Head of caudate nucleus (tissue), 42 donors: ENCODE results near the gene ERMAP.

ENCODE experiments used
- DNase-seq, 42 donors: peaks; one replicate each; pipeline versions ENCODE4 v3.0.0 to v3.0.0-alpha.2; 2020 to 2021; ENCODE audit warnings: mixed read lengths in 7 of 42
- intact Hi-C: fragments of 100-400 bp; cut with DNase I; formaldehyde crosslinking; loops from one replicate; pipeline ENCODE4 v1.15.0; 2022

The ERMAP gene

DNA sequence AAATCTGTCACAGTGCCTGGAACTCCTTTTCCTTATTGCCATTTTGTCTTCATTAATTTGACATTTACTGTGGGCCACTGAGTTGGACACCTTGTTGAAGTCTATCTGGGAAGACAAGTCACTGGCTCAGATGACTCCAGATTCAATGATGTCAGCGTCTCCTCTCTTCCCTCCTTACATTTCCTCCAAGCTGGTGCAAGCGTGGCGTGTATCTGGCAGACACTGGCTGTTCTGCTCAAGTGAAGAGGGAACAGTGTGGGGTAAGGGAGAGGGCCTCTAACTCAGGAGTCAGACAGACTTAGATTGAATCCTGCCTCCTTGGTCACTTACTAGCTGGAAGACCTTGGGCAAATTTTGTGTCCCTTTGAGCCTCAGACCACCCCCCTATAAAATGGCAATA is 20.8 kb downstream of the ERMAP start:
- intact Hi-C loops = no loop called here
- DNase-seq = no peak

DNA sequence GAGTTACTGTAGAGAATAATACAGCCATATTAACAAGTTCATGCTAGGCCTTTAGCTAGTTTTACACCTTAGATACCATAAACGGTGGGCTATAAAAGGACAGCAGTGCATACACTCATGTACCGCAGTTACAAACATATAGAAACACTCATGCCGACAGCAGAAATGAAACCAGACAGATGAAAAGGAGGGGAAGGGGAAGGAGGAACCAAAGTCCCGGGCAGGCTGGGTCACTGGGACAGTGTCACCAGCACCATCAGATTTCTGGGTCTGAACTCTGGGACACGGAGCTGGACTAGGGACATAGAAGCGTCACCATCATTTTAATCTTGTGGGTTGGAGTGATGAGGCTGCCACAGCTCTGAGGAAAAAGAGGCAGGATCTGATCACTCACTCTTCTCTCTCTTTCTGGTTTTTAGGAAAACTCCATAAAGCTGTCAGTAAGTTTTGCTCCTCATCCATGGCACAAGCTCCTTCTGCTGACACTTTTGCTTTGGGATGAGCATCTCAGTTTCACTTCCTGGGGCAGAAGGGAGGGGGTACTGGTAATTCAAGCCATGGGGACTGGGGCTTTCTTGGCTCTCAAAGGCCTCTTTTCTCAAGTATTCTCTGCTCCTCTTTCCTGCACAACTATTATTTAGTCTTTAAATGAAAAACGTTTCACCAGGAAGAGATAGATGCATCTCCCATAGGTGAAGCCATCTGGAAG is 21.7 kb downstream of the ERMAP start:
- peak in 9 of 42 donors; percentile 13 to 46 (median 25) for DNase-seq

DNA sequence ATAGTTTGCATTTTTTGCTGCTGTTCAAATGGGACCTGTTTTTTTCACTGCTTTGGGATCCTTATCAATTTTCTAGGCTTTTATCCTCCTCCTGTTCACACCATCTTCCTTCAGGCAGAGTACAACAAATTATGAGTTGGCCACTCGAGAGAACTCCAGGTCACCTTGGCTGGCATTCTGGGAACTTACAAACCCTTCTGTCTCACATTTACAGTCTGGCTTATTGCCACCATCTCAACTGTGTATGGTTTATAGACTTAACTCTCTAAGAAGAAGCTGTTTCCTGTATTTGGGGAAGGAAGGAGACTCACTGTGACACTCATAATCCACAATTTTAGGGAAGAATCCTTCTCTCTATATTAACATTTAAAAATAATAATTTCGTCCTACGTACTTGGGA is 24.1 kb downstream of the ERMAP start:
- DNase-seq = no peak
- intact Hi-C loops = loop anchor here (10.0 kb wide), 1 partner anchor 76 kb away; the partner anchor contains the start of genes C1orf50 and P3H1

More for the DNA sequence above, 21.7 kb downstream of the ERMAP start:
- intact Hi-C loops = no loop called here

DNA sequence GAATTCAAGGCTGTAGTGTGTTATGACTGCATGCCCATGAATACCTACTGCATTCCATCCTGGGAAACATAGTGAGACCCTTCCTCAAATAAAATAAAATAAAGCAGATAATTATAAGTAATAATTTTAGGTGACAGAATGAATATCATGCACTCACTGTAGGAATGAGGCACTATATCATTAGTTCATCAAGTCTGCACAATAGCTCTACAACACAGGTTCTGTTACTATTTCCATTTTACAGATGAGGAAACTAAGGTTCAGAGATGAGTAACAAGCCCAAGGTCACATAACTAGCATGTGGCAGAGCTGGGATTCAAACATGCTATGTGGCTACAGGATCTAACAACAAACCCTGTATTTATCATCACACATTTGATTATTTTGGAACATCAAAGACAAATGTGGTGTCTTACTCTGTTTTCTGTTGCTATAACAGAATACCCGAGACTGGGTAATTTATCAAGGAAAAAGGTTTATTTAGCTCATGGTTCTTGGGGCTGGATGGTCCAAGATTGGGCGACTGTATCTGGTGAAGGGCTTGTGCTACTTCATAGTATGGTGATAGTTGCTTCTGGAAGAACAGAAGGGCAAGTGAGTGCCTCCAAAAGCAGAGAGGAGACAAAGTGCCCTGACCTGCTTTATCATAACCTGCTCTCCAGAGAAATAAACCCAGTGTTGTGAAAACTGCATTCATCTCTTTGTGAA is 24.7 kb downstream of the ERMAP start:
- DNase-seq = no peak
- intact Hi-C loops = loop anchor here (10.0 kb wide), 1 partner anchor 77 kb away; the partner anchor contains the start of genes C1orf50 and P3H1

DNA sequence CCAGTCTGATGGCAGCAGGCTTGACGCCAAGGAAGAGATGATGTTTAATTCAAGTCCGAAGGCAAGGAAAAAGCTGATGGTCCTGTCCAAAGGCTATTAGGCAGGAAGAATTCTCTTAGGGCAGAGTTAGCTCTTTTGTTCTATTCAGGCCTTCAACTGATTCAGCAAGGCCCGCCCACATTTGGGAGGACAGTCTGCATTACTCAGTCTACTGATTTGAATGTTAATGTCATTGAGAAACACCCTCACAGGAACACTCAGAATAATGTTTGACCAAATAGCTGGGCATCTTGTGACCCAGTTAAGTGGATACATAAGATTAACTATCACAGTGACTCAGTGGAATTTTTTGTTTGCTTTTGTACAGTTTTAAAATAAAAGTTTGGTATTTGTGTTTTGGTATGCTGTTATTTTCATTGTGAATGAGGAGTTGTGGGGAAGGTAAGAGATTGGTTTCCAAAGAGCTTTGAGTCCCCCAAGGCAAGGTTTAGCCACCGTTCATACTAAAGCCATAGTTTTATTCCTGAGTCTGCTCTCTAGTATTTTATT is 27.7 kb downstream of the ERMAP start:
- intact Hi-C loops = loop anchor here (10.0 kb wide), 1 partner anchor 80 kb away; the partner anchor contains the start of genes C1orf50 and P3H1
- DNase-seq = peak in 1 of 42 donors; percentile 60

DNA sequence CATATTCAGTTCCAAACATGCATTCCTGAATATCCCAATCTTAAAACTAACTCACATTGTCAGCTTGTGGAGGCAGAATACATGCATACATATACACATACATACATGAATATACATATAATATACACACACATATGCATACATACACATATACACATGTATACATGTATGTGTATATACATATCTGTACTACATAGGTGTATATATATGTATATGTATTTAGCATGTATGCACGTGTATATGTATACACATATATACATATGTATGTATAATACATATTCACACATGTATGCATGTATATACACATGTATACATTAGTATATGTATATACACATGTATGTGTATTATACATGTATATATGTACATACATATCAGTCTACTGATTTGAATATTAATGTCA is 28.3 kb downstream of the ERMAP start:
- no peak for DNase-seq
- intact Hi-C loops = loop anchor here (10.0 kb wide), 1 partner anchor 80 kb away; the partner anchor contains the start of genes C1orf50 and P3H1

GRCh38 chr1:42845866-42846256 is 28.9 kb downstream of the ERMAP start:
- intact Hi-C loops = loop anchor here (10.0 kb wide), 1 partner anchor 81 kb away; the partner anchor contains the start of genes C1orf50 and P3H1
- no peak for DNase-seq

GRCh38 chr1:42846257-42847110 is 29.6 kb downstream of the ERMAP start, which contains the start of gene ZNF691:
Gene ZNF691 (plus strand): TSS chr1:42846613. CDS start chr1:42849659, 3,046 bp downstream.
- intact Hi-C loops = loop anchor here (10.0 kb wide), 1 partner anchor 82 kb away; the partner anchor contains the start of genes C1orf50 and P3H1
- DNase-seq = peak; percentile 83 to 98 (median 94)

DNA sequence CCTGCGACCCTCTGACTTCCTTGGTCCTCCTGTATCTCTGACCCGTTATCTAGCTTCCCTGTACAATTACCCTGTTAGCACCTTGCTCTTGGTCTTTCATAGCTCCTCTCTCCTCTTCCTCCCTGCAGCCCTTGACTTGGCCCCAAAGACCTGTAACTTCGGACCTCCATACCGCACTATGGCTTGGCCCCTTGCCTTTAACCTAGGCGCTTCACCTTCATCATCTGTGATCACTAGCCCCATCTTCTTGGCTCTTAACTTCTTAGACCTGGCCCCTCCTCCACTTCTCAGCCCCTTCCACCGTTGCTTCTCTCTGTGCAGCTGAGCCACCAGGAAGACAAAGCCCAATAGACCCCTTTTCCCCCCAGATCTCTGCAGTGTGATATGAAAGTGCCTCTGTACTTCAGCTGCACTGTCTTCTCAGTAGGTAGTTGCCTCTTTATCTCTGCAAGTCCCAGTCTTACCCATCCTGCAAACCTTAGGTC is 30.2 kb downstream of the ERMAP start:
- intact Hi-C loops = loop anchor here (10.0 kb wide), 1 partner anchor 82 kb away; the partner anchor contains the start of genes C1orf50 and P3H1
- no peak for DNase-seq

DNA sequence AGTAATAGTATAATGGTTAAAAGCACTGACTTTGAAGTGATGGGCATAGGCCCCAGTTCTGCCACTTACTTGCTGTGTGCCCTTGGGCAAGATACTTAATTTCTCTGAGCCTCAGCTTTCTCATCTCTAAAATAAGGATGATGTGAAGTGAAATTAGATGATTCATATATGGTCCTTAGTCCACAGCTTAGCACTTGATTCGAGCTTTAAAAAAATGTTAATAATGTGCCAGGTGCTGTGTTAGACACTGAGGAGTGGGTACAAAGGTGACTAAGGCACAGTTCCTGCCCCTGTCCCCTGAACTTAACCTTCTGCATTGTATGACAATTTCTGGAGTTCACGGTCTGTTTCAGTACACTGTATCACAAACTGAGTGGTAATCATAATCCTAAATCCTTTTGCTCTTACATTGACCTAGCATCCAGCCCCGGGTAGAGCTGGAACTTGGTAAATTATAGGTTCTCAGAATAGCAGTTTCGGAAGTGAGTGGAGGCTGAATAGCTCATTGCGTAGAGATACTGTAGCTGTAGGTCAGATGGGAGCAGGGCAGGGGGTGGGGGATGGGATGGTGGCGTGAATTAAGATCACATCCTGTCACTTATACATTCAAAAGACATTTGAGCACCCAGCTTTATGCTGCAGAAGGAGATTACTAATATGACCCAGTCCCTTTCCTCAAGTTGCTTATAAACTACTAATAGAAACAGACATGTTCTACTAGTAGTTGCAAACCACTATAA is 31.0 kb downstream of the ERMAP start:
- intact Hi-C loops = loop anchor here (10.0 kb wide), 1 partner anchor 83 kb away; the partner anchor contains the start of genes C1orf50 and P3H1

DNA sequence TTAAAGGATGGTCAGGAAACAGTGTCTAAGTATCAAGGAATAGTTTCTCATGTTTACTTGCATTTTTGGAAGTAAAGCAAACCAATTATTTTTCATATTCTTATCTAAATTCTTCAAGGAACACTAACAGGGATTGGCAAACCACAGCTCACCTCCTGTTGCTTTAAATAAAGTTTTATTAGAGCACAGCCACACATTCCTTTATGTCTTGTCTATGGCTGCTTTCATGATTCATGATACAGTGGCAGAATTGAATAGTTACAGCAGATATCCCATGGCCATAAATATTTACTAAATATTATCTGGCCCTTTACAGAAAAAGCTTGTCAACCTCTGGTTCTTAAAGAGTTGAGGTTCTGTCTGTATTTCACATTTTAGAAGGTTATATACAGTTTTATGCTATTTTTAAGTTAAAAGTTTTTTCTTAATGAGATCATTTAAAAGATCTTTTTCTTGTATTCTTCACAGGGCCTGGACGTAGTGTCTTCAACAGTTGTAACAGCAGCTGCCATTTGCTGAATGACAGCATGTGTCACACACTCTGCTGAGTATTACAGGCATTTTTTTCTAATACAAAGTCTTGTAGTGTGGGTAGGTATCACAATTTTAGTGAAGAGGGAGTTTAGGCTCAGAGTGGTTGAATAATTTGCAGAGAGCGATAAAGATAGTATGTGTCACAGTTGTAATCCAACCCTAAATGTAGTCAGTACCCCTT is 32.1 kb downstream of the ERMAP start:
- intact Hi-C loops = loop anchor here (10.0 kb wide), 1 partner anchor 84 kb away; the partner anchor contains the start of genes C1orf50 and P3H1
- DNase-seq = peak in 7 of 42 donors; percentile 6 to 62 (median 28)

More for the DNA sequence above, 31.0 kb downstream of the ERMAP start:
- DNase-seq = no peak

GRCh38 chr1:42849944-42850343 is 33.0 kb downstream of the ERMAP start:
- DNase-seq = no peak
- intact Hi-C loops = loop anchor here (10.0 kb wide), 1 partner anchor 85 kb away; the partner anchor contains the start of genes C1orf50 and P3H1

DNA sequence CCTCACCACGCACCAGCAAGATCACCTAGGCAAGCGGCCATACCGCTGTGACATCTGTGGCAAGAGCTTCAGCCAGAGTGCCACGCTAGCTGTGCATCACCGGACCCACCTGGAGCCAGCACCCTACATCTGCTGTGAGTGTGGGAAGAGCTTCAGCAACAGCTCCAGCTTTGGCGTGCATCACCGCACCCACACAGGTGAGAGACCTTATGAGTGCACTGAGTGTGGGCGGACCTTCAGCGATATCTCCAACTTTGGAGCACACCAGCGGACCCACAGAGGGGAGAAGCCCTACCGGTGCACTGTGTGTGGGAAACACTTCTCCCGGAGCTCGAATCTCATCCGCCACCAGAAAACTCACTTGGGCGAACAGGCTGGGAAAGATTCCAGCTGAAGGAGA is 34.5 kb downstream of the ERMAP start:
- peak in 40 of 42 donors; percentile 13 to 89 (median 56) for DNase-seq
- intact Hi-C loops = no loop called here

DNA sequence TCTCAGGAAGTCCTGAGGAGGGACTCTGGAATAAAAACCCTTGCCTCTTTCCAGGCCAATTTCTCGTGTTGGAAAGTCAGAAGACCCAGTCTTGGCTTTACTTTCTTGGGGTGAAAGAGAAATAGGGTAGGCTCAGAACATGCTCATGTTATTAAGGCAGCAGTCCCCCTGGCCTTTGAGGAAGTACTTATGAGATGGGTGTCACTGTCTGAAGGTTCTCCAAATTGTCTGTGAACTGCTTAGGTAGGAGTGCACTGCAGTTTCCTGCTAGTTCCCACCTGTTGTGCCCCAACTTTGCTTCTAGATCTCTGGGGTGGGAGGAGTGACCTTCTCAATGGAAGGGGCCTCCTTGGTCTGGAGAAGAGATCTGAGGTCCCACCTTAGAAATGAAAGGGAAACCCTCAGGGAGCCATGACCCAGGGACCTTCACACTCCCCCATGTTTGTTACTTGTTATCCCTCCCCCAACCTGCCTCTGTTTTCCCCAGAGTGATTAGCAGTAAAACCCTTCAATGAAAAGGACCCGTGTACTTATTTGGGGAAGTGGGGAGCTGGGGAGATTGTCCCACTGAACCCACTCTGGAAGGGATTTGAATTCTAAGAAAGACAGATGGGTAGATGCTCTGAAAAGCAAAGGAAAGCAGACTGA is 35.2 kb downstream of the ERMAP start:
- intact Hi-C loops = no loop called here
- no peak for DNase-seq

DNA sequence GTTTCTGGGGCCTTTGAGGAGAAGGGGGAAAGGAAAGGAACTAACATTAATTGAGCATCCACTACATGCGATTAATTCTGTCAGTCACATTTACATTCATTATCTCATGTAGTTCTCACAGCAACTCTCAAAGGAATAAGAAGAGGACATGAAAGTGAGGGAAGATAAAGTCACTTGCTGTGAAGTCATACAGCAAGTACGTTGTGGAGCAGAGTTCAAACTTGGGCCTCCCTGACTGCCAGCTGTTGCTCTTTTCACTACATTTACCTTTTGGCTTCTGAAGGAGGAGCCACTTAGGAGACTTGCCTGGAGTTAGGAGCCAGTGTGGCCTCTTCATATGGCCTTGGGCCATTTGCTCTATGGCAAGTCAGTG is 35.7 kb downstream of the ERMAP start:
- DNase-seq = no peak
- intact Hi-C loops = no loop called here

- intact Hi-C loops = no loop called here
- DNase-seq = no peak
These were observed 36.4 kb downstream of the ERMAP start for GRCh38 chr1:42853116-42853884.
